Stromal cell of bone marrow (primary cell): ENCODE measurements around the gene ADRB2.
"Not testable (repeated sequence)": the region's sequence is repeated elsewhere in the genome, so short reads cannot be mapped to it uniquely, and the experiment has no call there.

Source experiments
- DNase-seq: peaks from one replicate; pipeline ENCODE4 v3.0.0-alpha.2; 2012; ENCODE audit warnings: low read depth

ADRB2 gene

GRCh38 chr5:148856009-148856367, 29.6 kb downstream of the ADRB2 start:
- no peak for DNase-seq

- no peak for DNase-seq
These were observed 30.0 kb downstream of the ADRB2 start for GRCh38 chr5:148856424-148856823.

GRCh38 chr5:148857474-148857873, 31.1 kb downstream of the ADRB2 start:
- DNase-seq, result no peak

- no peak for DNase-seq
These were observed 31.7 kb downstream of the ADRB2 start for GRCh38 chr5:148858106-148858505.

- no peak for DNase-seq
These were observed 32.1 kb downstream of the ADRB2 start for GRCh38 chr5:148858547-148858946.

- no peak for DNase-seq
These were observed 33.3 kb downstream of the ADRB2 start for GRCh38 chr5:148859703-148860102.

GRCh38 chr5:148860599-148860998, 34.2 kb downstream of the ADRB2 start:
- DNase-seq, result no peak

- no peak for DNase-seq
These were observed 34.7 kb downstream of the ADRB2 start for GRCh38 chr5:148861088-148861487.

- no peak for DNase-seq
These were observed 35.3 kb downstream of the ADRB2 start for GRCh38 chr5:148861696-148862095.

GRCh38 chr5:148864113-148864841, 37.9 kb downstream of the ADRB2 start:
- DNase-seq, result no peak

- no peak for DNase-seq
These were observed 39.6 kb downstream of the ADRB2 start for GRCh38 chr5:148866024-148866423.

- DNase-seq, result no peak
These were observed 46.7 kb downstream of the ADRB2 start for GRCh38 chr5:148873120-148873519.

GRCh38 chr5:148873690-148874485, 47.5 kb downstream of the ADRB2 start:
- no peak for DNase-seq

- DNase-seq, result no peak
These were observed 48.9 kb downstream of the ADRB2 start for GRCh38 chr5:148875205-148875875.

GRCh38 chr5:148877436-148877835, 51.0 kb downstream of the ADRB2 start:
- not testable (repeated sequence) for DNase-seq
